OCI-LY1 (cell line): ENCODE data around the gene PUSL1.

Source experiments
- H2AFZ ChIP-seq: fragments of 200-600 bp; sonication (generic), shearing (Covaris generic); 2 replicates; pipeline ENCODE4 v1.6.0; 2014; ENCODE audit warnings: antibody characterized with exemption, mild to moderate bottlenecking, low read length
- H3F3A ChIP-seq: fragments of 200-600 bp; sonication (generic), shearing (Covaris generic); 2 replicates; pipeline ENCODE4 v1.6.0; 2014; ENCODE audit warnings: mild to moderate bottlenecking, antibody characterized with exemption, low read length, moderate library complexity; ENCODE audit not compliant: insufficient read depth
- H3K27ac ChIP-seq: fragments of 200-600 bp; sonication (generic); 2 replicates; pipeline ENCODE4 v1.5.1; 2014; ENCODE audit warnings: low read length, mixed run types, mild to moderate bottlenecking, low read depth; ENCODE audit not compliant: poor library complexity, severe bottlenecking
- H3K27me3 ChIP-seq: fragments of 200-600 bp; sonication (generic); 2 replicates; pipeline ENCODE4 v1.6.0; 2014; ENCODE audit warnings: antibody characterized with exemption, mild to moderate bottlenecking, low read length, moderate library complexity; ENCODE audit not compliant: insufficient read depth
- H3K36me3 ChIP-seq: fragments of 200-600 bp; sonication (generic); 2 replicates; pipeline ENCODE4 v1.6.1; 2014; ENCODE audit warnings: mild to moderate bottlenecking, antibody characterized with exemption, low read length, moderate library complexity, mixed read lengths; ENCODE audit not compliant: insufficient read depth
- H3K4me1 ChIP-seq: fragments of 200-600 bp; sonication (generic); 2 replicates; pipeline ENCODE4 v1.5.1; 2014; ENCODE audit warnings: mild to moderate bottlenecking, low read length, moderate library complexity; ENCODE audit not compliant: insufficient read depth, severe bottlenecking
- H3K4me2 ChIP-seq: fragments of 200-600 bp; sonication (generic), shearing (Covaris generic); 2 replicates; pipeline ENCODE4 v1.6.1; 2014; ENCODE audit warnings: low read length
- H3K4me3 ChIP-seq: fragments of 200-600 bp; sonication (generic); 2 replicates; pipeline ENCODE4 v1.5.1; 2014; ENCODE audit warnings: low read length, low read depth, mild to moderate bottlenecking, mixed read lengths; ENCODE audit not compliant: poor library complexity, severe bottlenecking
- H3K79me2 ChIP-seq: fragments of 200-600 bp; shearing (Covaris generic); 2 replicates; pipeline ENCODE4 v1.6.1; 2016; ENCODE audit warnings: mixed run types, low read length, mixed read lengths; ENCODE audit not compliant: insufficient read depth
- H3K9ac ChIP-seq: fragments of 200-600 bp; sonication (generic), shearing (Covaris generic); 2 replicates; pipeline ENCODE4 v1.6.1; 2014; ENCODE audit warnings: mild to moderate bottlenecking, low read length, mixed read lengths
- H3K9me2 ChIP-seq: fragments of 200-600 bp; sonication (generic), shearing (Covaris generic); 2 replicates; pipeline ENCODE4 v1.6.1; 2014; ENCODE audit warnings: low read depth, mild to moderate bottlenecking, low read length, mixed read lengths
- H3K9me3 ChIP-seq: fragments of 200-600 bp; shearing (Covaris generic); 2 replicates; pipeline ENCODE4 v1.6.1; 2014; ENCODE audit warnings: low read length, mixed read lengths
- H4K20me1 ChIP-seq: fragments of 200-600 bp; sonication (generic), shearing (Covaris generic); 2 replicates; pipeline ENCODE4 v1.6.0; 2016; ENCODE audit warnings: mild to moderate bottlenecking, low read length; ENCODE audit not compliant: insufficient read depth
- CTCF ChIP-seq: fragments of 200-600 bp; sonication (generic), shearing (Covaris generic); IDR thresholded peaks from 2 replicates; pipeline ENCODE4 v1.5.1; 2017; ENCODE audit warnings: mild to moderate bottlenecking, antibody characterized with exemption, low read length, moderate library complexity, mixed read lengths
- EZH2 ChIP-seq: fragments of 200-600 bp; sonication (generic), shearing (Covaris generic); IDR thresholded peaks from 2 replicates; pipeline ENCODE4 v1.8.0; 2017; ENCODE audit warnings: borderline replicate concordance, mixed run types, mild to moderate bottlenecking, antibody characterized with exemption, low read length, moderate library complexity, mixed read lengths

PUSL1 gene

GRCh38 chr1:1311107-1312104, 3.0 kb downstream of the PUSL1 start:
- no peaks in the 10 kb centered on the region for H3K9me3 ChIP-seq
- no peak overlapping the region for H3K9ac ChIP-seq
- H3K27ac ChIP-seq: no peak overlapping the region
- no peaks in the 10 kb centered on the region for H3K27me3 ChIP-seq
- H3K9me2 ChIP-seq: no peaks in the 10 kb centered on the region
- no peak overlapping the region for H3K4me3 ChIP-seq
- no peak overlapping the region for H3K4me2 ChIP-seq
- H4K20me1 ChIP-seq: no peaks in the 10 kb centered on the region
- TF ChIP-seq EZH2 (no peak), CTCF (no peak)
- H3F3A ChIP-seq: no peaks in the 10 kb centered on the region
- peaks cover 59% of the 10 kb centered on the region for H3K36me3 ChIP-seq
- no peak overlapping the region for H2AFZ ChIP-seq
- peaks cover 27% of the 10 kb centered on the region for H3K4me1 ChIP-seq
- no peaks in the 10 kb centered on the region for H3K79me2 ChIP-seq

- Histone ChIP-seq H3K9me3 (no peaks in the 10 kb centered on the region), H3K79me2 (no peaks in the 10 kb centered on the region), H2AFZ (no peak overlapping the region), H3K9me2 (no peaks in the 10 kb centered on the region), H3K4me2 (no peak overlapping the region), H3K27ac (no peak overlapping the region), H3K4me1 (peaks cover 16% of the 10 kb centered on the region), H3K4me3 (no peak overlapping the region), H3F3A (no peaks in the 10 kb centered on the region), H3K36me3 (peaks cover 68% of the 10 kb centered on the region), H3K9ac (no peak overlapping the region), H3K27me3 (no peaks in the 10 kb centered on the region), H4K20me1 (no peaks in the 10 kb centered on the region)
- no peak for TF ChIP-seq EZH2
- no peak for TF ChIP-seq CTCF
Measured at GRCh38 chr1:1312450-1313314, 4.3 kb downstream of the PUSL1 start.

GRCh38 chr1:1313500-1314236, 5.3 kb downstream of the PUSL1 start:
- Histone ChIP-seq H3F3A (no peaks in the 10 kb centered on the region), H3K4me1 (peaks cover 16% of the 10 kb centered on the region), H4K20me1 (no peaks in the 10 kb centered on the region), H3K79me2 (no peaks in the 10 kb centered on the region), H3K27me3 (no peaks in the 10 kb centered on the region), H3K9me2 (no peaks in the 10 kb centered on the region), H2AFZ (no peak overlapping the region), H3K4me3 (no peak overlapping the region), H3K9me3 (no peaks in the 10 kb centered on the region), H3K27ac (no peak overlapping the region), H3K9ac (no peak overlapping the region), H3K36me3 (peaks cover 73% of the 10 kb centered on the region), H3K4me2 (no peak overlapping the region)
- TF ChIP-seq EZH2 (no peak), CTCF (no peak)
